ENCODE measurements around the gene IGFALS. TPM values are rescaled to one million over a fixed set of nuclear protein-coding genes. Genes with fewer than 3 reads are reported as not detected.

Gene IGFALS
- total and polyA plus RNA-seq, 7 donors = 0.46 to 2.2 (median 1.2) TPM

GRCh38 chr16:1781254-1781653 lies 12.3 kb downstream of the IGFALS start:
- no peak for DNase-seq
- Histone ChIP-seq H3K9me3 (no peaks in the 10 kb centered on the region), H3K27ac (peak overlapping the region; percentile 80 to 92 (median 87)), H3K27me3 (no peaks in the 10 kb centered on the region), H3K4me3 (peak overlapping the region; percentile 63 to 94 (median 90)), H3K4me1 (peaks cover 0 to 48% (median 40%) of the 10 kb centered on the region in 4 donors), H3K36me3 (peaks cover 0 to 58% (median 34%) of the 10 kb centered on the region in 4 donors)
- intact Hi-C loops (cut with DNase I) = no loop called here
- TF ChIP-seq EP300 (IDR thresholded peaks at IDR 0.05) (no peak), POLR2AphosphoS5 (IDR thresholded peaks at IDR 0.05) (no peak), POLR2A (IDR thresholded peaks at IDR 0.05) (no peak), CTCF (IDR thresholded peaks at IDR 0.05) (no peak)
- 54 to 77% methylated on average over 20 of the region's 20 CpGs for WGBS, 2 donors

- peaks cover 0 to 48% (median 38%) of the 10 kb centered on the region in 4 donors for H3K4me1 ChIP-seq
- intact Hi-C loops (cut with DNase I) = no loop called here
- 80 to 90% methylated on average over 6 of the region's 6 CpGs for WGBS, 2 donors
- H3K27me3 ChIP-seq = no peaks in the 10 kb centered on the region
- DNase-seq = no peak
- no peak overlapping the region for H3K4me3 ChIP-seq
- peaks cover 0 to 58% (median 36%) of the 10 kb centered on the region in 4 donors for H3K36me3 ChIP-seq
- no peak overlapping the region for H3K27ac ChIP-seq
- TF ChIP-seq POLR2AphosphoS5 (IDR thresholded peaks at IDR 0.05) (no peak), EP300 (IDR thresholded peaks at IDR 0.05) (no peak), POLR2A (IDR thresholded peaks at IDR 0.05) (no peak), CTCF (IDR thresholded peaks at IDR 0.05) (no peak)
- H3K9me3 ChIP-seq = no peaks in the 10 kb centered on the region
These were observed 12.8 kb downstream of the IGFALS start for GRCh38 chr16:1780677-1781072.

- H3K27me3 ChIP-seq = no peaks in the 10 kb centered on the region
- TF ChIP-seq EP300 (IDR thresholded peaks at IDR 0.05) = no peak
- no peak for TF ChIP-seq POLR2AphosphoS5 (IDR thresholded peaks at IDR 0.05)
- TF ChIP-seq CTCF (IDR thresholded peaks at IDR 0.05) = no peak
- no peak for TF ChIP-seq POLR2A (IDR thresholded peaks at IDR 0.05)
- intact Hi-C loops (cut with DNase I) = loop anchor here (10.0 kb wide), 1 partner anchor 1095 kb away; the partner anchor contains the start of genes JMJD8 and STUB1
- H3K9me3 ChIP-seq = no peaks in the 10 kb centered on the region
- DNase-seq = no peak
- H3K27ac ChIP-seq = no peak overlapping the region
- H3K4me1 ChIP-seq = peaks cover 0 to 46% (median 37%) of the 10 kb centered on the region in 4 donors
- no peak overlapping the region for H3K4me3 ChIP-seq
- WGBS, 2 donors = 78 to 86% methylated on average over 27 of the region's 27 CpGs
- peaks cover 0 to 61% (median 41%) of the 10 kb centered on the region in 4 donors for H3K36me3 ChIP-seq
These were observed 13.5 kb downstream of the IGFALS start for GRCh38 chr16:1779741-1780676.

- H3K4me1 ChIP-seq = peaks cover 0 to 46% (median 37%) of the 10 kb centered on the region in 4 donors
- WGBS, 2 donors = 82 to 88% methylated on average over 8 of the region's 8 CpGs
- H3K9me3 ChIP-seq = no peaks in the 10 kb centered on the region
- intact Hi-C loops (cut with DNase I) = loop anchor here (10.0 kb wide), 1 partner anchor 1094 kb away; the partner anchor contains the start of genes JMJD8 and STUB1
- TF ChIP-seq POLR2A (IDR thresholded peaks at IDR 0.05) = no peak
- no peak for TF ChIP-seq CTCF (IDR thresholded peaks at IDR 0.05)
- TF ChIP-seq POLR2AphosphoS5 (IDR thresholded peaks at IDR 0.05) = no peak
- no peak for TF ChIP-seq EP300 (IDR thresholded peaks at IDR 0.05)
- H3K4me3 ChIP-seq = no peak overlapping the region
- H3K27me3 ChIP-seq = no peaks in the 10 kb centered on the region
- DNase-seq = no peak
- peaks cover 0 to 64% (median 42%) of the 10 kb centered on the region in 4 donors for H3K36me3 ChIP-seq
- H3K27ac ChIP-seq = no peak overlapping the region
These were observed 14.2 kb downstream of the IGFALS start for GRCh38 chr16:1779234-1779701.

All from sigmoid colon (tissue), 7 donors.